Uterus (tissue), 2 donors: ENCODE results near the gene STOX1.

Experiments used
- CTCF ChIP-seq, 4 experiments: fragments of 200-600 bp in 2 of 4; fragments of 450-650 bp in 2 of 4; sonication (generic) in 2 of 4; IDR thresholded peaks; one replicate each; pipeline ENCODE4 v1.5.1; 2016 to 2019; ENCODE audit warnings: antibody characterized with exemption in 4 of 4, mild to moderate bottlenecking in 2 of 4, moderate library complexity in 1 of 4
- POLR2A ChIP-seq, 2 donors: fragments of 450-650 bp; IDR thresholded peaks; one replicate each; pipeline ENCODE4 v1.6.1; 2016; ENCODE audit warnings: antibody characterized with exemption in 2 of 2, mild to moderate bottlenecking in 1 of 2, moderate library complexity in 1 of 2

- TF ChIP-seq POLR2A (IDR thresholded peaks at IDR 0.05) (no peak), CTCF (IDR thresholded peaks at IDR 0.05) (no peak)
Observed at GRCh38 chr10:68876246-68877138, 49.2 kb downstream of the STOX1 start.
